ENCODE results near the gene DENND4B.

DNA sequence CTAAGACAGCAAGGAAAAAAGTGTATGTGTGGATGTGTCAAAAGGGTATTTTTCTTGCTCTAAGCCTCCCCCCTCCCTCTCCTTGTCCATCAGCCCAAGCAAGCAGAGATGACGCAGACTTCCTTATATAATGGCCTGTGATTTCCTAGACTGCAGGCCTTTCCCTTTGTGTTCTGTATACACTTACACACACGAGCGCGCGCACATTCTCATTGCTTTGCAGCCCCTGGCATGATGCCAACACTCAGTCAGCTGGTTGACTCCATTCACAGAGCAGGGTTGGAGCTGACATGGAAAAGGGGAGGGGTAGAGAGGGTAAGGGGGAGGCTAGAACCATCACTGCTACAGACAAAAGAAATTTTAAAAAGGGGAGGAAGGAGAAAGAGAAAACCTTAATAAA lies 65.6 kb downstream of the DENND4B start:
- no peak for TF ChIP-seq GATA2 (IDR thresholded peaks at IDR 0.05; ENCODE audit: low read depth, low read length)
- no peak for TF ChIP-seq GATA3 (IDR thresholded peaks at IDR 0.05; ENCODE audit: low read depth, low read length)
